H1 (cell line): Measurements from ENCODE around the gene ARMC3. TPM values are rescaled to one million over a fixed set of nuclear protein-coding genes. Genes with fewer than 3 reads are reported as not detected.

ENCODE experiments used
- CTCF ChIA-PET: fragments of 300-600 bp; sonication (Branson Sonifier 250); formaldehyde crosslinking; loops from one replicate; lab custom pipeline; 2021; ENCODE audit not compliant: partially characterized antibody; lab: Charles Lee
- POLR2A ChIA-PET: fragments of 300-600 bp; sonication (Branson Sonifier 250); formaldehyde crosslinking; loops from one replicate; lab custom pipeline; 2021; ENCODE audit warnings: inconsistent platforms; ENCODE audit not compliant: partially characterized antibody; lab: Charles Lee
- DNase-seq, 2 experiments: peaks; one replicate each; pipeline versions ENCODE4 v3.0.0 to v3.0.0-alpha.2; 2010 to 2022; ENCODE audit warnings: low spot score in 2 of 2, low read depth in 1 of 2, mixed read lengths in 1 of 2
- FAIRE-seq: peaks from 2 replicates; lab custom pipeline; 2011; peaks lifted over from hg19 to GRCh38; lab: Jason Lieb, UNC
- H2AFZ ChIP-seq: 2 replicates; pipeline ENCODE4 v1.8.1; 2012; ENCODE audit warnings: low read length, inconsistent platforms
- H2AK5ac ChIP-seq: 2 replicates; pipeline ENCODE4 v1.6.1; 2013; ENCODE audit warnings: low read depth, low read length
- H2BK120ac ChIP-seq: replicated peaks from 2 replicates; pipeline ENCODE3; 2013; ENCODE audit warnings: low read depth, low read length, inconsistent platforms
- H2BK12ac ChIP-seq: 2 replicates; pipeline ENCODE4 v1.6.1; 2013; ENCODE audit warnings: low read depth, low read length
- H2BK15ac ChIP-seq: 2 replicates; pipeline ENCODE4 v1.6.1; 2013; ENCODE audit warnings: low read length
- H2BK20ac ChIP-seq: 2 replicates; pipeline ENCODE4 v1.6.1; 2013; ENCODE audit warnings: low read length
- H2BK5ac ChIP-seq: 2 replicates; pipeline ENCODE4 v1.6.1; 2013; ENCODE audit warnings: low read depth, low read length
- H3K14ac ChIP-seq: 2 replicates; pipeline ENCODE4 v1.6.1; 2013; ENCODE audit warnings: inconsistent platforms; ENCODE audit not compliant: insufficient read length
- H3K18ac ChIP-seq: 2 replicates; pipeline ENCODE4 v1.6.1; 2013; ENCODE audit warnings: low read length; ENCODE audit errors: extremely low read depth
- H3K23ac ChIP-seq: 2 replicates; pipeline ENCODE4 v1.6.1; 2013; ENCODE audit warnings: inconsistent platforms; ENCODE audit not compliant: insufficient read length
- H3K23me2 ChIP-seq: 2 replicates; pipeline ENCODE4 v1.6.1; 2013; ENCODE audit warnings: low read depth, low read length
- H3K27ac ChIP-seq: 2 replicates; pipeline ENCODE4 v1.6.1; 2011; ENCODE audit warnings: low read depth, low read length, inconsistent platforms
- H3K27me3 ChIP-seq, 4 experiments: replicated peaks in 1 of 4; 1 replicate in 1 of 4; 2 replicates in 3 of 4; pipeline versions ENCODE4 v1.6.1 to v1.8.1; 2011 to 2013; ENCODE audit warnings: low read length in 3 of 4, mild to moderate bottlenecking in 3 of 4, inconsistent platforms in 2 of 4, mixed read lengths in 2 of 4, moderate library complexity in 1 of 4; ENCODE audit not compliant: control insufficient read depth in 3 of 4, insufficient read depth in 3 of 4; ENCODE audit errors: extremely low read depth in 1 of 4
- H3K36me3 ChIP-seq, 4 experiments: 2 replicates each; pipeline versions ENCODE4 v1.6.1 to v1.8.1; 2011 to 2013; ENCODE audit warnings: mild to moderate bottlenecking in 4 of 4, low read length in 3 of 4, moderate library complexity in 2 of 4, control low read depth in 1 of 4, inconsistent platforms in 1 of 4; ENCODE audit not compliant: insufficient read depth in 4 of 4, control insufficient read depth in 2 of 4
- H3K4ac ChIP-seq: replicated peaks from 2 replicates; pipeline ENCODE3; 2013; ENCODE audit warnings: low read length, low read depth, mixed read lengths, inconsistent platforms; ENCODE audit not compliant: insufficient read length
- H3K4me1 ChIP-seq, 4 experiments: replicated peaks in 1 of 4; 1 replicate in 1 of 4; 2 replicates in 3 of 4; pipeline versions ENCODE4 v1.6.1 to v1.8.1; 2011 to 2013; ENCODE audit warnings: low read length in 3 of 4, inconsistent platforms in 2 of 4, mixed read lengths in 1 of 4; ENCODE audit not compliant: insufficient read depth in 4 of 4, control insufficient read depth in 3 of 4
- H3K4me2 ChIP-seq, 2 experiments: 2 replicates each; pipeline versions ENCODE4 v1.6.1 to v1.8.1; 2011 to 2013; ENCODE audit warnings: low read depth in 2 of 2, low read length in 2 of 2, control low read depth in 1 of 2, inconsistent platforms in 1 of 2, mild to moderate bottlenecking in 1 of 2; ENCODE audit not compliant: insufficient read depth in 1 of 2
- H3K4me3 ChIP-seq, 4 experiments: fragments of 200-600, 300-600 bp in 1 of 4; sonication (generic), shearing (Covaris generic), sonication (Bioruptor Twin) in 1 of 4; 2 replicates each; pipeline versions ENCODE4 v1.5.1 to v1.8.1; 2011 to 2016; ENCODE audit warnings: low read length in 4 of 4, low read depth in 3 of 4, control low read depth in 2 of 4, inconsistent platforms in 2 of 4, mild to moderate bottlenecking in 2 of 4, mixed read lengths in 1 of 4, moderate library complexity in 1 of 4; ENCODE audit not compliant: insufficient read depth in 2 of 4; ENCODE audit errors: extremely low read depth in 1 of 4
- H3K56ac ChIP-seq: replicated peaks from 2 replicates; pipeline ENCODE3; 2013; ENCODE audit warnings: low read depth, mild to moderate bottlenecking, mixed read lengths, low read length, inconsistent platforms; ENCODE audit not compliant: insufficient read length
- H3K79me1 ChIP-seq: 2 replicates; pipeline ENCODE4 v1.6.1; 2013; ENCODE audit warnings: low read depth, low read length, control low read depth
- H3K79me2 ChIP-seq, 2 experiments: 2 replicates each; pipeline versions ENCODE4 v1.6.1 to v1.8.1; 2012 to 2013; ENCODE audit warnings: low read length in 2 of 2, mild to moderate bottlenecking in 2 of 2, inconsistent platforms in 1 of 2; ENCODE audit not compliant: insufficient read depth in 2 of 2, control insufficient read depth in 1 of 2
- H3K9ac ChIP-seq, 4 experiments: replicated peaks in 1 of 4; 1 replicate in 1 of 4; 2 replicates in 3 of 4; pipeline versions ENCODE4 v1.6.1 to v1.8.1; 2011 to 2013; ENCODE audit warnings: low read depth in 3 of 4, low read length in 3 of 4, control low read depth in 2 of 4, mild to moderate bottlenecking in 2 of 4, moderate library complexity in 2 of 4, inconsistent platforms in 1 of 4; ENCODE audit errors: extremely low read depth in 1 of 4
- H3K9me3 ChIP-seq, 2 experiments: 2 replicates each; pipeline versions ENCODE4 v1.6.1 to v1.8.1; 2012 to 2013; ENCODE audit warnings: mild to moderate bottlenecking in 2 of 2, moderate library complexity in 2 of 2, control low read depth in 1 of 2, inconsistent platforms in 1 of 2, low read depth in 1 of 2, low read length in 1 of 2, mixed read lengths in 1 of 2; ENCODE audit not compliant: insufficient read depth in 2 of 2
- H4K20me1 ChIP-seq, 2 experiments: replicated peaks in 1 of 2; 2 replicates each; pipeline versions ENCODE3 to v1.8.1; 2011 to 2013; ENCODE audit warnings: inconsistent platforms in 2 of 2, low read length in 2 of 2, mild to moderate bottlenecking in 1 of 2; ENCODE audit not compliant: insufficient read depth in 2 of 2, control insufficient read depth in 1 of 2
- H4K5ac ChIP-seq: 2 replicates; pipeline ENCODE4 v1.6.1; 2013; ENCODE audit warnings: low read length, low read depth, mixed read lengths, inconsistent platforms; ENCODE audit not compliant: insufficient read length
- H4K8ac ChIP-seq: 2 replicates; pipeline ENCODE4 v1.8.0; 2013; ENCODE audit warnings: mild to moderate bottlenecking, moderate library complexity, low read length, inconsistent platforms; ENCODE audit not compliant: insufficient read depth; ENCODE audit errors: extremely low read depth
- H4K91ac ChIP-seq: replicated peaks from 2 replicates; pipeline ENCODE3; 2013; ENCODE audit warnings: low read length, mixed read lengths, inconsistent platforms; ENCODE audit not compliant: insufficient read length
- BACH1 ChIP-seq: IDR thresholded peaks from 2 replicates; pipeline ENCODE4 v1.6.1; 2012; ENCODE audit warnings: low read length, improper control_type of control experiment
- BRCA1 ChIP-seq: IDR thresholded peaks from 2 replicates; pipeline ENCODE4 v1.6.1; 2012; ENCODE audit warnings: low read depth, low read length, improper control_type of control experiment
- GABPA ChIP-seq: IDR thresholded peaks from 2 replicates; pipeline ENCODE4 v1.6.1; 2011; ENCODE audit warnings: mild to moderate bottlenecking, low read length, moderate library complexity, borderline replicate concordance; ENCODE audit not compliant: insufficient read depth
- GTF2F1 ChIP-seq: IDR thresholded peaks from 2 replicates; pipeline ENCODE4 v1.6.1; 2012; ENCODE audit warnings: low read depth, low read length, improper control_type of control experiment, borderline replicate concordance
- SIRT6 ChIP-seq: IDR thresholded peaks from one replicate; pipeline ENCODE4 v1.7.1; 2012; ENCODE audit warnings: low read length, inconsistent platforms
- SP1 ChIP-seq: IDR thresholded peaks from 2 replicates; pipeline ENCODE4 v1.6.1; 2011; ENCODE audit warnings: low read depth, low read length
- SUZ12 ChIP-seq: fragments of 200-600 bp; sonication (generic); IDR thresholded peaks from 2 replicates; pipeline ENCODE4 v1.6.1; 2012; ENCODE audit warnings: mild to moderate bottlenecking, inconsistent platforms, low read length, moderate library complexity, mixed read lengths
- TAF7 ChIP-seq: optimal IDR thresholded peaks from 2 replicates; pipeline ENCODE3; 2011; ENCODE audit warnings: low read depth, mild to moderate bottlenecking, inconsistent platforms, low read length, moderate library complexity, borderline replicate concordance
- TEAD4 ChIP-seq: IDR thresholded peaks from 2 replicates; pipeline ENCODE4 v1.6.1; 2012; ENCODE audit warnings: low read depth, low read length, inconsistent platforms, mixed read lengths
- WGBS, 2 experiments: shearing (Covaris generic) in 1 of 2; methylation state at CpG; one replicate each; pipeline versions ENCODE4 v1.1.6 to v1.1.7; 2013 to 2015; ENCODE audit warnings: low lambda C conversion rate in 2 of 2, mixed read lengths in 2 of 2, inconsistent platforms in 1 of 2, low coverage in 1 of 2, missing lambda C conversion rate in 1 of 2; ENCODE audit not compliant: insufficient replicate concordance in 2 of 2, insufficient coverage in 1 of 2, insufficient read length in 1 of 2; ENCODE audit errors: extremely low coverage in 1 of 2, missing lambda C conversion rate in 1 of 2; 5-methylcytosine and 5-hydroxymethylcytosine counted together
- polyA plus RNA-seq, 7 experiments: library from polyadenylated mRNA; depleted of rRNA in 3 of 7; stranded (reverse) in 5 of 7; unstranded in 2 of 7; fragments of >200 nt in 5 of 7; fragments of 200-250 nt in 2 of 7; gene quantifications; 1 replicate in 5 of 7; 2 replicates in 1 of 7; 4 replicates in 1 of 7; pipeline versions ENCODE4 v1.2.1 to v1.2.3, GENCODE V29; 2011 to 2013; ENCODE audit warnings: missing spikeins in 2 of 7, mixed read lengths in 2 of 7
- total RNA-seq: library from RNA; stranded (reverse); fragmentation: NEBNext Ultra II Directional; extraction: Animal tissue kit (Norgen Biotek cat#: 25700); gene quantifications from 2 replicates; pipeline ENCODE4 v1.2.1, GENCODE V29; 2021
- TF ChIP-seq, protein P1 (sequence below): IDR thresholded peaks from 2 replicates; pipeline ENCODE4 v1.6.1; 2012; ENCODE audit warnings: inconsistent platforms

ARMC3 gene
- total and polyA plus RNA-seq, 2 of the 8 experiments (the other 6 are each of a cell fraction or from before 2014, with no cell fraction given), result 0.15 TPM

DNA sequence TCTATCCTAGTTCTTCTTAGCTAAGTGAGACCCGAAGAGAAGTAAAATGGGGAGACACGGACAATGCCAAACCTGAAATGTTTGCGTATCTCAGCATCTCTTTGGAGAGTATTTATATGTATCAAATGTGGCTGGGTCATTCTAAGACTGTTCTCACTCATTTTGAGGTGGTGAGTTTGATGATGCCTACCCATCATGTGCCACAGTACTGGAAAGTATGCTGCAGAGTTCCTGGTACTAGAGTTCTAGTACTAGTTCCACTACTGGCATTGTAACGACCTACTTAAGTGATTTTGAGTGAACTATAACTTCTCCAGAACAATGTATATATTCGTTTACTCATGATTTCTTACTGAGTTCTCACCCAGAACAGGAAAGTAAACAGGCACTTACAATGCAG is 41.9 kb downstream of the ARMC3 start:
- Histone ChIP-seq H3K23ac (no peak overlapping the region), H3K14ac (no peak overlapping the region), H3K56ac (no peak overlapping the region), H2BK12ac (no peak overlapping the region), H4K5ac (no peak overlapping the region), H4K20me1 (no peaks in the 10 kb centered on the region), H2BK20ac (no peak overlapping the region), H4K91ac (no peak overlapping the region), H3K27ac (no peak overlapping the region), H3K79me2 (no peaks in the 10 kb centered on the region), H3K4ac (no peak overlapping the region)
- WGBS, 2 experiments, result 94% methylated on average over 5 of the region's 5 CpGs; no CpG with 5 or more reads in 1 of the 2 experiments
- TF ChIP-seq, protein P1, sequence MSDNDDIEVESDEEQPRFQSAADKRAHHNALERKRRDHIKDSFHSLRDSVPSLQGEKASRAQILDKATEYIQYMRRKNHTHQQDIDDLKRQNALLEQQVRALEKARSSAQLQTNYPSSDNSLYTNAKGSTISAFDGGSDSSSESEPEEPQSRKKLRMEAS, result no peak
- TF ChIP-seq SIRT6 (no peak), TEAD4 (no peak), TAF7 (no peak), SP1 (no peak), GTF2F1 (no peak), SUZ12 (no peak), GABPA (no peak), BRCA1 (no peak), BACH1 (no peak)
- TF ChIP-seq, all 59 proteins: peak for 0
- ChIA-PET CTCF (no interaction called here), POLR2A (no interaction called here)
- Histone ChIP-seq H3K79me1 (no peaks in the 10 kb centered on the region), H3K36me3 (no peaks in the 10 kb centered on the region), H3K9me3 (no peaks in the 10 kb centered on the region), H2AK5ac (no peak overlapping the region), H3K4me1 (no peaks in the 10 kb centered on the region; a peak in 1 of 7 replicates), H3K4me2 (no peak overlapping the region), H2AFZ (no peak overlapping the region), H2BK15ac (no peak overlapping the region), H3K4me3 (no peak overlapping the region), H3K18ac (no peak overlapping the region), H2BK120ac (no peak overlapping the region), H3K9ac (no peak overlapping the region), H3K23me2 (no peaks in the 10 kb centered on the region), H4K8ac (no peak overlapping the region), H3K27me3 (no peaks in the 10 kb centered on the region), H2BK5ac (no peak overlapping the region)
- DNase-seq (no peak), FAIRE-seq (no peak)
